ENCODE data around the gene UBE2I. TPM values are rescaled to one million over a fixed set of nuclear protein-coding genes. Genes with fewer than 3 reads are reported as not detected.

The UBE2I gene
- total and polyA plus RNA-seq, 2 donors (not counting 1 experiment from before 2014, with no cell fraction given): 42.1 to 142 TPM

- Histone ChIP-seq H3K36me3 (ENCODE audit: control insufficient read depth, insufficient read depth, low read length) (no peaks in the 10 kb centered on the region), H3K79me2 (ENCODE audit: control insufficient read depth, insufficient read depth, low read length) (no peaks in the 10 kb centered on the region), H4K20me1 (ENCODE audit: control insufficient read depth, extremely low read depth, insufficient read depth, low read length) (no peaks in the 10 kb centered on the region), H3K9ac (ENCODE audit: insufficient read depth, low read length) (no peak overlapping the region), H3K4me2 (ENCODE audit: extremely low read depth, insufficient read depth, low read length) (no peak overlapping the region), H3K27me3 (ENCODE audit: control insufficient read depth, insufficient read depth, low read length) (no peaks in the 10 kb centered on the region), H3K4me3 (replicated peaks in 1 of 4; ENCODE audit: control extremely low read depth in 1 of 4, insufficient read depth in 1 of 4, low read depth in 3 of 4, low read length in 4 of 4) (no peak overlapping the region), H3K4me1 (ENCODE audit: control insufficient read depth, extremely low read depth, insufficient read depth, low read length) (peaks cover 5% of the 10 kb centered on the region), H2AFZ (ENCODE audit: low read length) (no peak overlapping the region), H3K27ac (ENCODE audit: insufficient read depth, low read length) (no peak overlapping the region), H3K9me3 (ENCODE audit: control insufficient read depth, insufficient read depth, low read depth, low read length) (no peaks in the 10 kb centered on the region)
- TF ChIP-seq EZH2 (IDR thresholded peaks at IDR 0.05; ENCODE audit: low read length, missing control alignments) (no peak), CTCF (conservative IDR thresholded peaks at IDR 0.05 in 1 of 2, IDR thresholded peaks at IDR 0.05 in 1 of 2; ENCODE audit: low read depth in 1 of 2, low read length in 2 of 2) (no peak)
- no peak for DNase-seq (ENCODE audit: low read depth in 2 of 2)
These were observed 9.6 kb upstream of the UBE2I start for GRCh38 chr16:1299868-1300203.

- no peaks in the 10 kb centered on the region for H3K9me3 ChIP-seq (ENCODE audit: control insufficient read depth, insufficient read depth, low read depth, low read length)
- no peak overlapping the region for H3K27ac ChIP-seq (ENCODE audit: insufficient read depth, low read length)
- H3K9ac ChIP-seq (ENCODE audit: insufficient read depth, low read length): no peak overlapping the region
- DNase-seq (ENCODE audit: low read depth in 2 of 2): peak in 1 of 2 donors; percentile 18
- no peaks in the 10 kb centered on the region for H3K79me2 ChIP-seq (ENCODE audit: control insufficient read depth, insufficient read depth, low read length)
- no peaks in the 10 kb centered on the region for H3K36me3 ChIP-seq (ENCODE audit: control insufficient read depth, insufficient read depth, low read length)
- peaks cover 5% of the 10 kb centered on the region for H3K4me1 ChIP-seq (ENCODE audit: control insufficient read depth, extremely low read depth, insufficient read depth, low read length)
- H3K4me3 ChIP-seq (replicated peaks in 1 of 4; ENCODE audit: control extremely low read depth in 1 of 4, insufficient read depth in 1 of 4, low read depth in 3 of 4, low read length in 4 of 4): peak overlapping the region in 1 of 4 experiments; percentile 10
- no peaks in the 10 kb centered on the region for H3K27me3 ChIP-seq (ENCODE audit: control insufficient read depth, insufficient read depth, low read length)
- no peak overlapping the region for H2AFZ ChIP-seq (ENCODE audit: low read length)
- H4K20me1 ChIP-seq (ENCODE audit: control insufficient read depth, extremely low read depth, insufficient read depth, low read length): no peaks in the 10 kb centered on the region
- TF ChIP-seq EZH2 (IDR thresholded peaks at IDR 0.05; ENCODE audit: low read length, missing control alignments) (no peak), CTCF (conservative IDR thresholded peaks at IDR 0.05 in 1 of 2, IDR thresholded peaks at IDR 0.05 in 1 of 2; ENCODE audit: low read depth in 1 of 2, low read length in 2 of 2) (peak; percentile 66 to 75)
- H3K4me2 ChIP-seq (ENCODE audit: extremely low read depth, insufficient read depth, low read length): peak overlapping the region; percentile 35
These were observed 8.6 kb upstream of the UBE2I start for GRCh38 chr16:1300664-1301476.

GRCh38 chr16:1301562-1301961, 7.9 kb upstream of the UBE2I start:
- Histone ChIP-seq H3K4me2 (ENCODE audit: extremely low read depth, insufficient read depth, low read length) (no peak overlapping the region), H2AFZ (ENCODE audit: low read length) (no peak overlapping the region), H3K27ac (ENCODE audit: insufficient read depth, low read length) (no peak overlapping the region), H3K79me2 (ENCODE audit: control insufficient read depth, insufficient read depth, low read length) (no peaks in the 10 kb centered on the region), H3K27me3 (ENCODE audit: control insufficient read depth, insufficient read depth, low read length) (no peaks in the 10 kb centered on the region), H3K36me3 (ENCODE audit: control insufficient read depth, insufficient read depth, low read length) (no peaks in the 10 kb centered on the region), H3K9ac (ENCODE audit: insufficient read depth, low read length) (no peak overlapping the region), H4K20me1 (ENCODE audit: control insufficient read depth, extremely low read depth, insufficient read depth, low read length) (no peaks in the 10 kb centered on the region), H3K9me3 (ENCODE audit: control insufficient read depth, insufficient read depth, low read depth, low read length) (no peaks in the 10 kb centered on the region), H3K4me1 (ENCODE audit: control insufficient read depth, extremely low read depth, insufficient read depth, low read length) (peaks cover 5% of the 10 kb centered on the region), H3K4me3 (replicated peaks in 1 of 4; ENCODE audit: control extremely low read depth in 1 of 4, insufficient read depth in 1 of 4, low read depth in 3 of 4, low read length in 4 of 4) (no peak overlapping the region)
- DNase-seq (ENCODE audit: low read depth in 2 of 2): no peak
- no peak for TF ChIP-seq EZH2 (IDR thresholded peaks at IDR 0.05; ENCODE audit: low read length, missing control alignments)
- no peak for TF ChIP-seq CTCF (conservative IDR thresholded peaks at IDR 0.05 in 1 of 2, IDR thresholded peaks at IDR 0.05 in 1 of 2; ENCODE audit: low read depth in 1 of 2, low read length in 2 of 2)

Data from fibroblast of lung (primary cell).